ENCODE measurements around the gene NMU.
"Not testable (repeated sequence)": the region's sequence is repeated elsewhere in the genome, so short reads cannot be mapped to it uniquely, and the experiment has no call there.

The NMU gene

GRCh38 chr4:55553441-55554201 lies 82.5 kb downstream of the NMU start:
- no peak for DNase-seq

GRCh38 chr4:55551964-55552363 lies 84.1 kb downstream of the NMU start:
- DNase-seq: not testable (repeated sequence)

- no peak for DNase-seq
These were observed 86.2 kb downstream of the NMU start for GRCh38 chr4:55549888-55550287.

GRCh38 chr4:55547918-55548317 lies 88.2 kb downstream of the NMU start:
- no peak for DNase-seq

- DNase-seq: no peak
These were observed 88.7 kb downstream of the NMU start for GRCh38 chr4:55547466-55547770.

GRCh38 chr4:55546756-55547465 lies 89.2 kb downstream of the NMU start, which contains the start of gene CLOCK:
CLOCK (minus strand) TSS chr4:55546909; CDS start chr4:55482785, 64,124 bp downstream.
- peak; percentile 78 for DNase-seq

GRCh38 chr4:55546506-55546755 lies 89.7 kb downstream of the NMU start:
- DNase-seq: no peak

- peak; percentile 48 for DNase-seq
These were observed 90.2 kb downstream of the NMU start for GRCh38 chr4:55545641-55546505.
